HL-60/S4 treated with retinoic acid at 250 ng/mL for 4 days and 3 days (cell line): ENCODE measurements around the gene AHRR.
"Not testable (repeated sequence)": the region's sequence is repeated elsewhere in the genome, so short reads cannot be mapped to it uniquely, and the experiment has no call there.

Experiments
- in situ Hi-C: fragments of 300-500 bp; cut with MboI; formaldehyde crosslinking; loops from 2 replicates; pipeline ENCODE4 v1.7.0; 2022; ENCODE audit warnings: low sequenced_read_pairs

The AHRR gene

GRCh38 chr5:469752-470483 is 148.4 kb downstream of the AHRR start:
- in situ Hi-C loops = no loop called here

- in situ Hi-C loops = no loop called here
Observed at GRCh38 chr5:470961-471749, 149.6 kb downstream of the AHRR start.

DNA sequence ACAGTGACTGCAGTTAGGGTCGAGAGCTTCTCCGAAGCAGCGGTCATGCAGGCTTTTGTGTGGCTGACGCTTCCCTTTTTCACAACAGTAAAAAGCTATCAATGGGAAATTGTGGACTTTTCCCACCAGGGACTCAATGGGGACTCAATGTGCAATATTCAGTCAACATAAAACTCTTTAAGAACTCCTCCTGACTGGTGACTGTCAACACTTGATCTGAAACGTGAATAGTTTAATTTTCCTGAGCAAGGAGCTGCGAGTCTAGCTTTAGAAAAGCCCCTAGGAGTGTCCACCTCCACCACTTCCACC is 150.2 kb downstream of the AHRR start:
- in situ Hi-C loops = no loop called here

DNA sequence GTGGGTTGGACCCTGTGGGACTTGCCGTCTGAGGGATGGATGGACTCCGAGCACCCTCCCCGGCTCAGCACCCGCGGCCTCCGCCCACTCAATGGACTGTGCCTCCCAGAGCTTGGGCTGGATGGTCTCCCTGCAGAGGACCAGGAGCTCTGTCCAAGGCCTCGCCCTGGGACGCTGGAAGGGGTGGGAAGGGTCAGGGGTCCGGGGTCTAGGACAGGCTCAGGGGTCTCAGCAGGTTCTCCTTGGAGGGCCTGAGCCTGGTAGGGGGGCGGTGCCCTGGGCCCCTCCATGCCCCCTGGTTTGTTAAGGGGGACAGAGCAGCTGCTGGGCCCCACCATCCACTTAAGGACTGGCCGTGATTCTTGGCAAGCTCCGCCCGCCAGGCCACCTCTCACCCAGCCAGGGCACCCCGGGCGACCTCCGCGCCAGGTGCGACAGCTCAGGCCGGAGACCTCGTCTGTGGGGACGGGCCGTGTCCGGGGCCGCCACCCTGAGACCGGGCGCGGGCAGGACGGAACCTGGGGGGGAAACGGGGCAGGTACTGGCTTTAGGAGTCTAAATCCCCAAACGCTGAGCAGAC is 150.7 kb downstream of the AHRR start:
- in situ Hi-C loops = no loop called here

DNA sequence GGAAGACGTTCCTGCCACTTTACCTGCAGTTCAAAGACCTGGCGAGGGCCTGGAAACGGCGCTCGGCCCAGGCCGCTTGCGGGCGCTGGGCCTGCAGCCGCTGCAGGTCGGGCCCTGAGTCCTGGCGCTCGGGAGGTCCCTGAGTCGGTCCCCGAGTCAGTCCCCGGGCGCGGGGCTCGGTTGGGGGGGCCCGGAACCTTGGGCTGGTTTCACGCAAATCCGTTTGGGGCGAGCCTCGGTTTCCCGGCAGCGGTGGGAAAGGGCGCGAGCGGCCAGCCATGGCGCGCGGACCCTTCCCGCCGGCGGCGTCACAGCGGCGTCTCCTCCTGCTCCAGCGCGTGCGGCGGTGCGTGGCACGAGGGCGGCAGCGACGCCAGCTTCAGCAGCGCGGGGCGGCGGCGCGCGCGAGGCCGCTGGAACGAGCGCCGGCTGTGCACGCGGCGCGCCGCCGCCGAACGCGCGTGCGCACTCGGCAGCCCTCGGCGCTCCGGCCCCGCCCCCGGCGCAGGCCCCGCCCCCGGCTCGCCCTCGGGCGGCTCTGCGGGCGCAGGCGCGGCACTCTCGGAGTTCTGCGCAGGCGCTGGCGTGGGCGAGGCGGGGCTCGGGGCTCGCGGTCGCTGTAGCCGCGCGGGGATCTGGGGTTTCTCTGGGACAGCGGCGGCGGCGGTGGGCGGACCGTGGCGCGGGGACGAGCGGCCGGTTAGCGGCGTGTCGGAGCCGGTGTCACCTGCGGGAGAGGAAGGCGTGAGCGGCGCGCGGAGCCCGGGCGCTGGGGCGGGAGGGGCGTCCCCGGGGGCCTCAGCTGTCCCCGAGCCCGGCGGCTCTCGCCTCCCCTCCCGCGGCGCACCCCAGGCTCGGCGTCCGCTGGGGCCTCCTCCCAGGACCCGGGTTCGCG is 151.4 kb downstream of the AHRR start:
- in situ Hi-C loops = no loop called here

GRCh38 chr5:473551-474192 is 152.2 kb downstream of the AHRR start:
- in situ Hi-C loops = no loop called here

GRCh38 chr5:474232-474839 is 152.8 kb downstream of the AHRR start:
- in situ Hi-C loops = not testable (repeated sequence)

DNA sequence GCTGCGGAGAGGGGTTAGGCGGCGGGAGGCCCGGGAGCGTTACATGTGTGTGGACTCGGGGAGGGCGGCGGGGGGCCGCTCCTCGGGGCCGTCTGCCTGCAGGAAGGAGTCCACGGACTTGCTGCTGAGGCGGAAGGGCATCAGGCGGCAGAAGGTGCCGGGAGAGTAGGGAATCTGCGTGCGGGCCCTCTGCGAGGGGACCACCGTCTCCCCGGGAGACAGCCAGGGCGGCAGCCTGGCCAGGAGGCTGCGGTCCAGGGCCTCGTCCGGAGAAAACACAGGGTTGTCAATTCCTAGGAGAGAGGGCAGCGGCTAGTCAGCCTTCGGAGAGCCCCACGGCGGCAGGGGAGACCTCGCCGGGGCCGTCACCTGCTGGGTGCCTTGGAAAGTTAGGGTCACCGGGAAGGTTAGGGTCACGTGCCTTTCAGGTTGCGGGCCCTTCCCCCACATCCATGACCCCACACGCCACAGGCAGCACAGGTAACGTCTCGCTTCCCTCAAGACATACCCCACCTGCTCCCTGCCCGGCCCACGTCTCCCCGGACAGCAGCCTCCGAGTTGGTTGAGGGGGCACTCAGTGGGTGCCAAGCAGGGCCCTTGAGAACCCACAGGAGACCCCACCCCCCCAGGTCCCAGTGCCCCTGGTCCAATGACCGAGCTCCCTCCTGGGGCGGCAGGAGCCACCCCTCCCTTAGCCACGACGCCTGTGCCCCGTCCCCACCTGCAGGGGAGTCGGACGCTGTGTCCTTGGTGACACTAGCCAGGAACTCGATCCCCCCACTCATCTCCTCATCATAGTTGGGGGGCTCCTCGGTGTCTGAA is 153.5 kb downstream of the AHRR start:
- in situ Hi-C loops = no loop called here

DNA sequence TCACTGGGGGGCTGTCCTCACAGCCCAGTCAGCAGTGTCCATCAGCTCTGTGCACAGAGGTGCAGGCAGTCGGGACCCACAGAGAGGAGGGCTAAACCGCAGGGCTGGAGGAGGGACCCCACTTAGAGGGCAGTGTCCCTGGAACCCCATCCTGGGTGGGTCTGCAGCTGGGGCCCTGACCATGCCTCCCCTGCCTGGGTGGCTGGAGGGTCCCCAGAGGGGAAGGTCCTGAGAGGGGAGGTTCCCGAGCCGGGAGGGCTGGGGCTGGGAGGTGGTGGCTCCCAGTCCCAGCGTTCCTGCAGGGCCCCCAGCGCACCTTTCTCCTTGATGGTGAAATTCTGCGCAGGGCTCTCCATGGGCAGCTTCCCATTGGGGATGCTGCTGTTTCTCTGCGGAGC is 154.2 kb downstream of the AHRR start:
- in situ Hi-C loops = no loop called here

- in situ Hi-C loops = no loop called here
Observed at GRCh38 chr5:476102-476813, 154.7 kb downstream of the AHRR start.

- in situ Hi-C loops = no loop called here
Observed at GRCh38 chr5:476814-477175, 155.3 kb downstream of the AHRR start.

DNA sequence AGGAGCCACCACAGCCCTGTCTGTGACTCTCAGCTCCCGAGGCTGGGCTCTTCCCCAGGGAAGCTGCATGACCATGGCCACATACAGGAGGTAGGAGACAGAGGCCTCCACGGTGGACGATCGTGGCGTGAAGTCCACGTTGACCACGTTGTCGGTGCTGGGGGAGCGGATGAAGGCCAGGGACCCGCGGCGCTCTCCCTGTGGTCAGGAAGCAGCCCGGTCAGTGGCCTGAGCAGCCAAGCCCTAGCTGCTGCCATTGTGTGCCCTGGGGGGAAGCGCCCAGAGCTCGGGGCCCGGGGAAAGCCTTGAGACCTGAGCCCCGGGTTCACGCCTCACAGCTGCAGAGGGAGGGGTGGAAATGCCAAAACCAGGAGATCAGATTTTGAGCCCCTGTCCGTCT is 155.7 kb downstream of the AHRR start:
- in situ Hi-C loops = no loop called here

GRCh38 chr5:477871-478270 is 156.4 kb downstream of the AHRR start:
- in situ Hi-C loops = no loop called here

- in situ Hi-C loops = no loop called here
Observed at GRCh38 chr5:478369-478981, 157.0 kb downstream of the AHRR start.

DNA sequence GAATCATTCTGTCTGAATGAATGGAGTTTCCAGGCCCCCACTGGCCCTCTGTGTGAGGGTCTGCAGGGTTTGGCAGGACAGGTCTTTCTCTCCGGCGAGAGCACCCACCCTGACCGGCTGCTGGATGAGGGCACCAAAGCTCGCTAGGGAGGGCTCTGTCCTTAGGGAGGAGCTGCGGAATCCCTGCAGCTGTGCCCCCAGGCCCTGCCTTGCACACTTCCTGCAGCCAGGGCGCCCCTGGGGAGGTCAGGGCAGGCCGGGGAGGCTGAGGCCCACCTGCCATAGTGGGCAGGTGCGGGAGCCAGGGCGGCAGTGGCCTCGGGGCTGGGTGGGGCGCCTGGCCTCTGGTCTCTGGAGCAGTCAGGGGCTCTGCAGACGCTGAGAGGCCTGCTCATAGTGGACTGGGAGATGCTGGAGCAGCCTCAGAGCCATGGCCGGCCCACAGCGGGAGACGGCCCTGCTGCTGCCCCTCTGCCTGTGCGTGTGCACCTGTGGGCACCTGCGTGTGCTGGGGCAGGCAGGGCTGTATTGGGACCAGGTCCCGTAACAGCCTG is 157.5 kb downstream of the AHRR start:
- in situ Hi-C loops = no loop called here

DNA sequence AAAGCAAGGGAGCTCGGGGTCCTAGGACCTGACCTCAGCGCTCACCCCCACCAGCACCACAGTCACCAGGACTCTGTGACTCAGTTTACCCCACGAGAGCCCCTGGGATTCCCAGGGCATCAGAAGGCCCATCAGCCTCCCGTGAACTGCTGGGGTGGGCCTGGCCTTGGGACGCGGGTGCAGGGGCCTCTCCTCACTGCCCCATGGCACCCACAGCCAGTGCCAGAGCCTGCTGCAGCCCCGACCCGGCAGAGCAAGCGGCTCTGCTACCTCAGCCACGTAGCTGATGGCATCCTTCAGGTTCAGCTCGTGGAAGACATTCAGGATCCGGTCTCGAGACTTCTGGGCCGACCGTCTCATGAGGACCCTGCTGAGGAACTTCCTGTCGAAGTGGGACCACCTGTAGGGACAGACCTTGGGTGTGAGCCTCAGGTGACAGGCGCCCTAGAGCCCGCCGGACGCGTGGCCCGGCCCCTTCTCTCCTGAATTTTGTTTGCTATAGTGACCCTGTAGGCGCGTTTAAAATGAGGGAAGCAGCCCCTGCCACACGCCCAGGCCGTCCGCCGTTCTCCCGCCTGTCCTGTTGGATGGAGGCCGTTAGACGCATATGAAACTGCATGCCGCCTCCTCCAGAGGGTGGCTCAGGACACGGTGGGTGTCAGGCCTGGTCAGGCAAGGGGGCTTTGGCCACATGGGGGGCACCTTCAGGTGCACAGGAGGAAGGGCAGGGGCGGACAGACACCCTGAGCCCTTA is 158.2 kb downstream of the AHRR start:
- in situ Hi-C loops = no loop called here

DNA sequence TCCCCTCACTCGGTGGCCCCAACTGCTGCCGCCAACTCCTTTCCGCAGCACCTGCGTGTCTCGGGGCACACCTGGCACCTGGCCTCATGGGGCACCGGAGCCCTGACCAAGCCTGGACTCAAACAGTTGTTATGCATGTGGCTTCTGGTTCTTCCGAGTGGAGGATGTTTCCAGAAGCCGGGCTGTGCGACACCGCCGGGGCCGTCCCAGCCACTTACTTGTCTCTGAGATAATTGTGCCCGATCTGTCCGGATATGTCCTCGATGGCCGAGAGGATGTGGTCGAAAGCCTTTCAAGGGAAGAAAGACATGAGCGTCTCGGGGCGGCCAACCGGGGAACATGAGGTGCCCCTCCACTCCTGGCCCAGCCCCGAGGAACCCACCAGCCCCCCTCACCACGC is 159.8 kb downstream of the AHRR start:
- in situ Hi-C loops = no loop called here

GRCh38 chr5:482021-482420 is 160.5 kb downstream of the AHRR start:
- in situ Hi-C loops = no loop called here
